Stomach (tissue), 9 donors: ENCODE data around the gene GCNT1. TPM values are rescaled to one million over a fixed set of nuclear protein-coding genes. Genes with fewer than 3 reads are reported as not detected.
A peak's percentile ranks its signal among the peaks of the same experiment; 100 is the strongest.

ENCODE experiments used
- DNase-seq, 2 donors: peaks; one replicate each; pipeline versions ENCODE4 v3.0.0 to v3.0.0-alpha.2; 2013 to 2019
- H3K27ac ChIP-seq, 5 donors: fragments of 200-600 bp in 4 of 5; sonication (generic) in 4 of 5; one replicate each; pipeline ENCODE4 v1.5.1; 2013 to 2019; ENCODE audit warnings: mild to moderate bottlenecking in 1 of 5, moderate library complexity in 1 of 5
- H3K27me3 ChIP-seq, 3 donors: fragments of 200-600 bp; sonication (generic); one replicate each; pipeline ENCODE4 v1.5.1; 2017 to 2019; ENCODE audit warnings: mixed run types in 1 of 3
- H3K36me3 ChIP-seq, 4 donors: fragments of 200-600 bp; sonication (generic); 1 replicate in 3 of 4; 2 replicates in 1 of 4; pipeline ENCODE4 v1.5.1; 2016 to 2019
- H3K4me1 ChIP-seq, 4 donors: fragments of 200-600 bp; sonication (generic); one replicate each; pipeline ENCODE4 v1.5.1; 2016 to 2019
- H3K4me3 ChIP-seq, 4 donors: fragments of 200-600 bp; sonication (generic) in 3 of 4; one replicate each; pipeline ENCODE4 v1.5.1; 2016 to 2019; ENCODE audit warnings: mild to moderate bottlenecking in 1 of 4
- H3K9me3 ChIP-seq, 4 donors: fragments of 200-600 bp; sonication (generic); one replicate each; pipeline ENCODE4 v1.5.1; 2016 to 2019
- CTCF ChIP-seq, 7 experiments: fragments of 450-650 bp in 4 of 7; fragments of 200-600 bp in 3 of 7; sonication (generic) in 3 of 7; IDR thresholded peaks; one replicate each; pipeline ENCODE4 v1.5.1; 2016 to 2019; ENCODE audit warnings: antibody characterized with exemption in 7 of 7, control low read depth in 2 of 7, mild to moderate bottlenecking in 1 of 7
- EP300 ChIP-seq: sonication (generic); formaldehyde crosslinking; IDR thresholded peaks from one replicate; pipeline ENCODE4 v1.6.1; 2017; ENCODE audit warnings: antibody characterized with exemption
- POLR2A ChIP-seq, 4 donors: fragments of 450-650 bp; IDR thresholded peaks; one replicate each; pipeline ENCODE4 v1.6.1; 2016; ENCODE audit warnings: antibody characterized with exemption in 4 of 4, control low read depth in 2 of 4, mild to moderate bottlenecking in 1 of 4, moderate library complexity in 1 of 4
- POLR2AphosphoS5 ChIP-seq, 3 donors: sonication (generic); formaldehyde crosslinking; IDR thresholded peaks; one replicate each; pipeline ENCODE4 v1.6.1; 2016; ENCODE audit warnings: antibody characterized with exemption in 3 of 3
- WGBS, 5 donors: extraction: QIAGEN DNeasy Blood & Tissue Kit in 3 of 5; methylation state at CpG; one replicate each; pipeline versions ENCODE4 v1.1.5 to v1.1.7; 2013 to 2018; 5-methylcytosine and 5-hydroxymethylcytosine counted together
- intact Hi-C: fragments of 100-400 bp; cut with DNase I; formaldehyde crosslinking; loops from one replicate; pipeline ENCODE4 v1.15.1; 2023; ENCODE audit warnings: low total_unique reads
- polyA plus RNA-seq, 3 donors: library from polyadenylated mRNA; stranded (reverse); fragments of 200-250 nt; gene quantifications; one replicate each; pipeline ENCODE4 v1.2.3, GENCODE V29; 2013
- total RNA-seq, 5 donors: library from RNA; depleted of rRNA; stranded (reverse); fragments of >200 nt; gene quantifications; one replicate each; pipeline versions ENCODE4 v1.1.0 to v1.2.3, GENCODE V29; 2014 to 2016
- donor health status: healthy with polysubstance abuse.
- donor health status: Bipolar disorder and iron deficiency.
- donor health status: healthy.

GCNT1 gene
- total and polyA plus RNA-seq, 8 donors, result 3.1 to 136 (median 11.6) TPM

- Histone ChIP-seq H3K27ac (no peak overlapping the region), H3K27me3 (no peaks in the 10 kb centered on the region), H3K4me1 (peaks cover 8 to 15% (median 10%) of the 10 kb centered on the region in 4 donors), H3K9me3 (no peaks in the 10 kb centered on the region), H3K4me3 (no peak overlapping the region), H3K36me3 (no peaks in the 10 kb centered on the region)
- no peak for TF ChIP-seq POLR2AphosphoS5 (IDR thresholded peaks at IDR 0.05)
- no peak for TF ChIP-seq POLR2A (IDR thresholded peaks at IDR 0.05)
- no peak for TF ChIP-seq CTCF (IDR thresholded peaks at IDR 0.05)
- no peak for TF ChIP-seq EP300
- DNase-seq, result no peak
- intact Hi-C loops, result no loop called here
- 84 to 95% (median 91%) methylated on average over 1 of the region's 1 CpG for whole genome bisulfite sequencing, 5 donors
Measured at GRCh38 chr9:76539180-76539579, 80.2 kb downstream of the GCNT1 start.

- H3K27ac ChIP-seq, result no peak overlapping the region
- no peaks in the 10 kb centered on the region for H3K9me3 ChIP-seq
- peaks cover 4 to 22% (median 11%) of the 10 kb centered on the region in 4 donors for H3K4me1 ChIP-seq
- DNase-seq, result no peak
- H3K36me3 ChIP-seq, result no peaks in the 10 kb centered on the region
- TF ChIP-seq CTCF (IDR thresholded peaks at IDR 0.05) (no peak), EP300 (no peak)
- 88 to 94% (median 91%) methylated on average over 5 of the region's 5 CpGs for WGBS, 5 donors
- H3K4me3 ChIP-seq, result no peak overlapping the region
- H3K27me3 ChIP-seq, result no peaks in the 10 kb centered on the region
- intact Hi-C loops, result no loop called here
Measured at GRCh38 chr9:76542360-76542759, 83.4 kb downstream of the GCNT1 start.

- intact Hi-C loops, result no loop called here
- 43 to 71% (median 51%) methylated on average over 2 of the region's 2 CpGs for WGBS, 5 donors
- no peak overlapping the region for H3K4me3 ChIP-seq
- no peaks in the 10 kb centered on the region for H3K36me3 ChIP-seq
- DNase-seq, result peak; percentile 45 to 73
- H3K27ac ChIP-seq, result peak overlapping the region in 2 of 5 donors; percentile 1 to 63
- H3K4me1 ChIP-seq, result peaks cover 0 to 17% (median 6%) of the 10 kb centered on the region in 4 donors
- no peaks in the 10 kb centered on the region for H3K9me3 ChIP-seq
- H3K27me3 ChIP-seq, result no peaks in the 10 kb centered on the region
- TF ChIP-seq EP300 (no peak), CTCF (IDR thresholded peaks at IDR 0.05) (no peak), POLR2AphosphoS5 (IDR thresholded peaks at IDR 0.05) (no peak), POLR2A (IDR thresholded peaks at IDR 0.05) (no peak)
Measured at GRCh38 chr9:76545191-76545590, 86.2 kb downstream of the GCNT1 start.

GRCh38 chr9:76552181-76552580 is 93.2 kb downstream of the GCNT1 start:
- TF ChIP-seq POLR2A (IDR thresholded peaks at IDR 0.05), result no peak
- TF ChIP-seq EP300, result no peak
- TF ChIP-seq POLR2AphosphoS5 (IDR thresholded peaks at IDR 0.05), result no peak
- TF ChIP-seq CTCF (IDR thresholded peaks at IDR 0.05), result no peak
- H3K9me3 ChIP-seq, result no peaks in the 10 kb centered on the region
- H3K27me3 ChIP-seq, result no peaks in the 10 kb centered on the region
- H3K4me3 ChIP-seq, result no peak overlapping the region
- H3K4me1 ChIP-seq, result peaks cover 0 to 8% (median 0%) of the 10 kb centered on the region in 4 donors
- intact Hi-C loops, result no loop called here
- no peak overlapping the region for H3K27ac ChIP-seq
- DNase-seq, result no peak
- H3K36me3 ChIP-seq, result no peaks in the 10 kb centered on the region
- WGBS, 5 donors, result 38 to 71% (median 52%) methylated on average over 1 of the region's 1 CpG
